K562 (cell line): ENCODE data around the gene FAM193A. TPM values are rescaled to one million over a fixed set of nuclear protein-coding genes. Genes with fewer than 3 reads are reported as not detected.

Source experiments
- DPF2 ChIP-seq: fragments of 450-650 bp; IDR thresholded peaks from 2 replicates; pipeline ENCODE4 v1.6.1; 2016
- MAX ChIP-seq: sonication (generic); formaldehyde crosslinking; IDR thresholded peaks from 2 replicates; pipeline ENCODE4 v1.9.0; 2022; ENCODE audit warnings: mild to moderate bottlenecking, missing genetic modification reagents
- MCM3 ChIP-seq: fragments of 450-650 bp; IDR thresholded peaks from 2 replicates; pipeline ENCODE4 v1.6.1; 2016
- MGA ChIP-seq: fragments of 450-650 bp; IDR thresholded peaks from 2 replicates; pipeline ENCODE4 v1.6.1; 2016; ENCODE audit warnings: mild to moderate bottlenecking, moderate library complexity
- NR0B1 ChIP-seq: fragments of 450-650 bp; IDR thresholded peaks from one replicate; pipeline ENCODE4 v1.6.1; 2018; ENCODE audit warnings: mild to moderate bottlenecking, moderate library complexity; ENCODE audit not compliant: partially characterized antibody
- RNF2 ChIP-seq: sonication (generic); IDR thresholded peaks from 2 replicates; pipeline ENCODE4 v1.6.1; 2016
- SETDB1 ChIP-seq: IDR thresholded peaks from one replicate; pipeline ENCODE4 v1.6.1; 2012; ENCODE audit warnings: low read length, control low read depth, inconsistent platforms
- SOX6 ChIP-seq: fragments of 450-650 bp; IDR thresholded peaks from 2 replicates; pipeline ENCODE4 v1.6.1; 2014; ENCODE audit warnings: mild to moderate bottlenecking
- TAF7 ChIP-seq: fragments of 450-650 bp; IDR thresholded peaks from 2 replicates; pipeline ENCODE4 v1.6.1; 2016; ENCODE audit warnings: missing genetic modification characterization, missing compliant biosample characterization
- TEAD2 ChIP-seq: fragments of 450-650 bp; IDR thresholded peaks from 2 replicates; pipeline ENCODE4 v1.6.1; 2016; ENCODE audit warnings: missing genetic modification characterization, control low read depth, missing compliant biosample characterization
- ZC3H11A ChIP-seq: IDR thresholded peaks from 2 replicates; pipeline ENCODE4 v1.6.1; 2012; ENCODE audit warnings: low read depth, low read length, improper control_type of control experiment
- ZNF347 ChIP-seq: fragments of 450-650 bp; formaldehyde crosslinking; IDR thresholded peaks from 2 replicates; pipeline ENCODE4 v1.4.0; 2020; ENCODE audit warnings: low read depth, mild to moderate bottlenecking, moderate library complexity
- ZNF449 ChIP-seq: fragments of 250-450 bp; sonication (Bioruptor Pico); IDR thresholded peaks from 2 replicates; pipeline ENCODE4 v1.8.0; 2022; ENCODE audit warnings: moderate library complexity, mild to moderate bottlenecking, inconsistent platforms
- ZNF644 ChIP-seq: fragments of 200-800 bp; sonication (Bioruptor generic); IDR thresholded peaks from 2 replicates; pipeline ENCODE4 v1.6.1; 2016; ENCODE audit warnings: low read depth, missing genetic modification characterization, missing compliant biosample characterization
- polyA plus RNA-seq, 8 experiments: library from polyadenylated mRNA; depleted of rRNA in 4 of 8; stranded (reverse) in 5 of 8; unstranded in 3 of 8; fragments of >200 nt; fragmentation: Nextera tagmentation in 2 of 8; fragmentation: Illumina TruSeq in 1 of 8; extraction: Ambion mirVana in 2 of 8; extraction: Trizol in 1 of 8; gene quantifications; 2 replicates each; pipeline versions ENCODE4 v1.2.1 to v1.2.3, GENCODE V29; 2011 to 2014; ENCODE audit warnings: inconsistent platforms in 1 of 8, missing spikeins in 1 of 8
- total RNA-seq, 7 experiments: library from RNA; depleted of rRNA in 6 of 7; stranded (reverse); fragments of >200 nt in 6 of 7; fragmentation: Illumina TruSeq in 2 of 7; extraction: Trizol in 2 of 7; gene quantifications; 2 replicates each; pipeline versions ENCODE4 v1.2.1 to v1.2.3, GENCODE V29; 2011 to 2021; ENCODE audit warnings: low replicate concordance in 1 of 7

Gene FAM193A
- total and polyA plus RNA-seq, 9 of the 15 experiments (the other 6 are each of a cell fraction or from before 2014, with no cell fraction given), result 0.46 to 24.6 (median 9.6) TPM

GRCh38 chr4:2536193-2537010 is at the start of gene FAM193A (continued):
- TF ChIP-seq MGA (no peak), SOX6 (no peak), SETDB1 (no peak), ZNF449 (CRISPR knock-in tag) (no peak), ZNF644 (tag) (peak; percentile 51; the same call in 1 of the 2 replicates), MCM3 (no peak), NR0B1 (no peak), ZC3H11A (no peak), DPF2 (no peak), MAX (CRISPR knock-in tag) (peak; percentile 61), RNF2 (no peak), TAF7 (no peak), ZNF347 (no peak), TEAD2 (tag) (no peak)
